Melanocyte of skin (primary cell): ENCODE measurements around the gene ZKSCAN3. TPM values are rescaled to one million over a fixed set of nuclear protein-coding genes. Genes with fewer than 3 reads are reported as not detected.

ENCODE experiments used
- small RNA-seq, 2 donors: library from RNA; depleted of rRNA; stranded (forward); fragments of <200 nt; gene quantifications; one replicate each; pipeline ENCODE3, GENCODE V24; 2012
- total RNA-seq, 2 donors: library from RNA; depleted of rRNA; stranded (reverse); fragments of >200 nt; gene quantifications; 2 replicates each; pipeline ENCODE4 v1.2.3, GENCODE V29; 2012

ZKSCAN3 gene
- 1 to 10 TPM; 4.3 to 5.5 TPM for total RNA-seq

GRCh38 chr6:28349892-28350737 is at the start of gene ZKSCAN3:
Gene ZKSCAN3, plus strand, starts transcription at chr6:28349947. Its CDS starts 9,640 bp downstream, at chr6:28359587.

DNA sequence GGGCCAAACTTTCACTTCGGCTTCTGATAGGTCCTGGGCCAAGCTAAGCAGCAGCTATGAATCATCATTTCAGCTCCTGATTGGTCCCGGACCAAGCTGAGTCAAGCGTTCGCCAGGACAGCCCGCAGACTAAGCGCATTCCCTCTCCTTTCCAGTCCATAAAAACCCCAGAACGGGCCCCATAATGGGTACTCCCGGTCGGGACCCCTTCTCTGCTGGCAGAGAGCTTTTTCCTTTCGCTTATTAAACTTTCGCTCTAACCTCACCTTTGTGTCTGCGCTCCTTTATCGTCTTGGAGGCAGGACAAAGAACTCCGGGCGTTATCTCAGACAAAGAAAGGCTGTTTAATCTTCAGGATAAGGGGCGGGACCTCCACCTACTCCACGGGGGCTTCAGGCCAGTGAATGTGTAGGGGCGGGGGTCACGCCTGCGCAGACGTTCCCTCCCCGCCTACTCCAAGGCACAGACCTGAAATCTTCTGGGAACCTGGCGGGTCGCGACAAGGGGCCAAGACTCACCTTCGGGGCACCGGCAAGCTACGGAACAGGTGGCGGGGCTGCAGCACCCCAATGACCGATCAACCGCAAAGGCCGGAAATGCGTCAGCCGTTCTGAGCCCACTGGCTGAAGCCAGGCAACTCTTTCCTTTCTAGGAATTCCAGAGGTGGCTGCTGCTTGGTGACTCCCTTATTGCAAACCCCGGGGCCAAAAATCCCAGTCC is 14.0 kb upstream of the ZKSCAN3 start, which contains the start of gene ZSCAN31:
Gene ZSCAN31 (minus strand): TSS at position 585 of the 720 bp plus-strand sequence. CDS start 6,465 bp downstream, outside the sequence.

DNA sequence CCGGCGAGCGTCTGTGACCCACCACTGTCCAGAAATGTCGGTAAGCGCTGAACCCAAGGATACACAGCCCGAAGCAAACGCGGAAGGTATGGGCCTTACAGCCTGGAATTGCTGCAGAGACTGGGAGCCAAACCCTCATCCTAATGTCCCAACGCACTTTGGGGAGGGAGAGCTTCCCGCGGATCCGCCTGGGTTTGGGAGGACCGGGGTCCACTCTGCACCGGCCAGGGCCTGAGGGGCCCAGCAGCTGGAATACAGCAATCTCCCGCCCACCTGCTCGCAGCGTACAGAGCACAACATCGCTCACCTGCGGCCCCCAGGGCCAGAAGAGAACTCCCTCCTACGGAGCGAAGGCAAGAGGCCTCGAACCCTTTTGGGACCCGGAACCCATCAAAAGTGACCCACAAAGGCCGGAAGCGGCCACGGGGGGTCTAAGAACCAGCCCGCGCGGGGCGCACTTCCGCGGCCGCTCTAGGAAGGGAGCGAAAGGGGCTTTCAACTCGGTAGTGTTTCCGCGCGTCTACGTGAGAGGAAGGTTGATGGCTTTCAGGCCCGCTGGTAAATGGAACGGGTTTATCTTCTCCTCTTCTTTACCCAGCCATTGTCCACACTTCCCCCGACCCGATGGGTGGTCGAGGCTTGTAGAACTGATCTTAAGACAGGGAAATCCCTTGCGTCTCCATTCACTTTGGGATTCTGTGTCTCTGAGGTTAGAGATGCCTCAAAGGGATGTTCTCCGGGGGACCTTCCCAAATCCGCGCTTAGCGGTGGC is 49.8 kb downstream of the ZKSCAN3 start, which contains the start of gene ZSCAN12:
Gene ZSCAN12 (minus strand): TSS at position 398 of the 772 bp plus-strand sequence. CDS start 1,342 bp downstream, outside the sequence.

Small RNAs within 50 kb of the gene (small RNA-seq; reads per million reads assigned to genes)
- gene AL021997.1: 0 reads per million in 2 donors
- gene AL021997.2: 0 reads per million in 2 donors
- gene RNU2-45P: 0 reads per million in 2 donors

Other genes starting within 250 kb of the ZKSCAN3 start
- gene ZSCAN16, start 225.3 kb upstream of the ZKSCAN3 start, total RNA-seq: 1 to 10 TPM; 2.4 to 2.7 TPM
- 10 to 100 TPM; 13.7 to 14.8 TPM for gene ZKSCAN8, start 208.1 kb upstream of the ZKSCAN3 start, total RNA-seq
- gene ZSCAN9, start 124.7 kb upstream of the ZKSCAN3 start, total RNA-seq: 1 to 10 TPM; 7.3 to 7.9 TPM
- gene ZKSCAN4, start 97.7 kb upstream of the ZKSCAN3 start, total RNA-seq: 1 to 10 TPM; 4.7 to 5.5 TPM
- gene NKAPL, start 90.7 kb upstream of the ZKSCAN3 start, total RNA-seq: 1 to 10 TPM in 1 of 2 donors, under 1 TPM in 1; 1.00 to 1.4 TPM
- 1 to 10 TPM; 8.7 to 10.0 TPM for gene ZSCAN26, start 82.8 kb upstream of the ZKSCAN3 start, total RNA-seq
- 1 to 10 TPM; 4.5 to 5.7 TPM for gene PGBD1, start 68.4 kb upstream of the ZKSCAN3 start, total RNA-seq
- 1 to 10 TPM; 3.0 to 4.1 TPM for gene ZSCAN31, start 13.8 kb upstream of the ZKSCAN3 start, total RNA-seq
- gene ZSCAN12, start 49.8 kb downstream of the ZKSCAN3 start, total RNA-seq: 1 to 10 TPM; 7.2 to 8.3 TPM
- gene ZSCAN23, start 93.5 kb downstream of the ZKSCAN3 start, total RNA-seq: 1 to 10 TPM; 1.7 to 6.7 TPM
- not detected for gene GPX6, start 165.8 kb downstream of the ZKSCAN3 start, total RNA-seq
- gene GPX5, start 175.9 kb downstream of the ZKSCAN3 start, total RNA-seq: not detected